ENCODE results near the gene RAB36.

RAB36 gene

GRCh38 chr22:23212061-23213021 is 67.1 kb downstream of the RAB36 start:
- Histone ChIP-seq H3K27ac (replicated peaks; ENCODE audit: low read length) (no peak overlapping the region), H3K14ac (ENCODE audit: low read length) (no peak overlapping the region), H3K23ac (ENCODE audit: low read depth, low read length, poor library complexity) (peak overlapping the region; percentile 22), H3K4ac (ENCODE audit: low read length) (no peak overlapping the region), H2AK5ac (ENCODE audit: low read depth, low read length) (no peak overlapping the region), H3K9me3 (replicated peaks in 1 of 2; ENCODE audit: control insufficient read depth in 2 of 2, insufficient read depth in 1 of 2, low read depth in 1 of 2, low read length in 2 of 2) (no peaks in the 10 kb centered on the region), H3K36me3 (replicated peaks in 1 of 2; ENCODE audit: control insufficient read depth in 2 of 2, insufficient read depth in 2 of 2, low read length in 2 of 2) (peaks cover 5 to 21% of the 10 kb centered on the region in 2 donors), H2BK120ac (ENCODE audit: low read depth, low read length) (no peak overlapping the region), H3K9ac (ENCODE audit: low read depth, low read length, poor library complexity) (no peak overlapping the region), H2BK12ac (ENCODE audit: low read length) (no peak overlapping the region), H3K27me3 (ENCODE audit: control insufficient read depth in 3 of 3, insufficient read depth in 3 of 3, low read depth in 1 of 3, low read length in 3 of 3) (peaks cover 0 to 3% (median 0%) of the 10 kb centered on the region in 3 experiments), H4K8ac (ENCODE audit: low read depth, low read length) (no peak overlapping the region), H3K4me1 (ENCODE audit: control insufficient read depth in 2 of 2, insufficient read depth in 1 of 2, low read depth in 1 of 2, low read length in 2 of 2) (peaks cover 0 to 11% of the 10 kb centered on the region in 2 donors), H2BK5ac (ENCODE audit: low read length) (no peak overlapping the region), H3K79me1 (ENCODE audit: low read depth, low read length) (peaks cover 11% of the 10 kb centered on the region), H3K18ac (ENCODE audit: low read length) (peak overlapping the region; percentile 69), H3K4me3 (ENCODE audit: low read length in 2 of 2) (no peak overlapping the region), H4K91ac (ENCODE audit: low read depth, low read length, poor library complexity) (no peak overlapping the region), H2BK15ac (ENCODE audit: low read length) (no peak overlapping the region), H2AFZ (ENCODE audit: low read length) (no peak overlapping the region), H3K4me2 (ENCODE audit: insufficient read depth, low read length, poor library complexity, severe bottlenecking) (no peak overlapping the region)
- DNase-seq (ENCODE audit: low spot score), result no peak
- no CpG with 5 or more reads among the region's 10 CpGs for WGBS, 2 donors (ENCODE audit: extremely low coverage in 2 of 2, insufficient read length in 2 of 2, insufficient replicate concordance in 1 of 2)

GRCh38 chr22:23213022-23213555 is 67.8 kb downstream of the RAB36 start:
- no peak for DNase-seq (ENCODE audit: low spot score)
- no peak overlapping the region for H2AFZ ChIP-seq (ENCODE audit: low read length)
- WGBS, 2 donors (ENCODE audit: extremely low coverage in 2 of 2, insufficient read length in 2 of 2, insufficient replicate concordance in 1 of 2), result no CpG with 5 or more reads among the region's 13 CpGs
- H3K9ac ChIP-seq (ENCODE audit: low read depth, low read length, poor library complexity), result no peak overlapping the region
- H4K8ac ChIP-seq (ENCODE audit: low read depth, low read length), result no peak overlapping the region
- H2BK12ac ChIP-seq (ENCODE audit: low read length), result no peak overlapping the region
- H3K4me3 ChIP-seq (ENCODE audit: low read length in 2 of 2), result no peak overlapping the region
- peaks cover 2 to 14% of the 10 kb centered on the region in 2 donors for H3K36me3 ChIP-seq (replicated peaks in 1 of 2; ENCODE audit: control insufficient read depth in 2 of 2, insufficient read depth in 2 of 2, low read length in 2 of 2)
- peaks cover 11% of the 10 kb centered on the region for H3K79me1 ChIP-seq (ENCODE audit: low read depth, low read length)
- H3K27ac ChIP-seq (replicated peaks; ENCODE audit: low read length), result no peak overlapping the region
- H3K4ac ChIP-seq (ENCODE audit: low read length), result no peak overlapping the region
- H2BK120ac ChIP-seq (ENCODE audit: low read depth, low read length), result no peak overlapping the region
- no peak overlapping the region for H2AK5ac ChIP-seq (ENCODE audit: low read depth, low read length)
- no peak overlapping the region for H3K4me2 ChIP-seq (ENCODE audit: insufficient read depth, low read length, poor library complexity, severe bottlenecking)
- no peak overlapping the region for H2BK5ac ChIP-seq (ENCODE audit: low read length)
- H3K4me1 ChIP-seq (ENCODE audit: control insufficient read depth in 2 of 2, insufficient read depth in 1 of 2, low read depth in 1 of 2, low read length in 2 of 2), result peaks cover 5 to 9% of the 10 kb centered on the region in 2 donors
- peak overlapping the region; percentile 45 for H3K18ac ChIP-seq (ENCODE audit: low read length)
- H3K14ac ChIP-seq (ENCODE audit: low read length), result no peak overlapping the region
- no peaks in the 10 kb centered on the region for H3K9me3 ChIP-seq (replicated peaks in 1 of 2; ENCODE audit: control insufficient read depth in 2 of 2, insufficient read depth in 1 of 2, low read depth in 1 of 2, low read length in 2 of 2)
- no peaks in the 10 kb centered on the region for H3K27me3 ChIP-seq (ENCODE audit: control insufficient read depth in 3 of 3, insufficient read depth in 3 of 3, low read depth in 1 of 3, low read length in 3 of 3)
- H2BK15ac ChIP-seq (ENCODE audit: low read length), result no peak overlapping the region
- H4K91ac ChIP-seq (ENCODE audit: low read depth, low read length, poor library complexity), result no peak overlapping the region
- H3K23ac ChIP-seq (ENCODE audit: low read depth, low read length, poor library complexity), result peak overlapping the region; percentile 66

GRCh38 chr22:23213581-23214334 is 68.5 kb downstream of the RAB36 start:
- Histone ChIP-seq H3K27me3 (ENCODE audit: control insufficient read depth in 3 of 3, insufficient read depth in 3 of 3, low read depth in 1 of 3, low read length in 3 of 3) (no peaks in the 10 kb centered on the region), H3K36me3 (replicated peaks in 1 of 2; ENCODE audit: control insufficient read depth in 2 of 2, insufficient read depth in 2 of 2, low read length in 2 of 2) (peaks cover 2 to 12% of the 10 kb centered on the region in 2 donors), H2BK15ac (ENCODE audit: low read length) (no peak overlapping the region), H3K4me2 (ENCODE audit: insufficient read depth, low read length, poor library complexity, severe bottlenecking) (no peak overlapping the region), H3K23ac (ENCODE audit: low read depth, low read length, poor library complexity) (no peak overlapping the region), H3K14ac (ENCODE audit: low read length) (no peak overlapping the region), H2BK5ac (ENCODE audit: low read length) (no peak overlapping the region), H3K18ac (ENCODE audit: low read length) (no peak overlapping the region), H3K9ac (ENCODE audit: low read depth, low read length, poor library complexity) (no peak overlapping the region), H2AK5ac (ENCODE audit: low read depth, low read length) (no peak overlapping the region), H3K27ac (replicated peaks; ENCODE audit: low read length) (no peak overlapping the region), H4K91ac (ENCODE audit: low read depth, low read length, poor library complexity) (no peak overlapping the region), H3K79me1 (ENCODE audit: low read depth, low read length) (peaks cover 11% of the 10 kb centered on the region), H3K4me1 (ENCODE audit: control insufficient read depth in 2 of 2, insufficient read depth in 1 of 2, low read depth in 1 of 2, low read length in 2 of 2) (peaks cover 12 to 15% of the 10 kb centered on the region in 2 donors), H2BK120ac (ENCODE audit: low read depth, low read length) (no peak overlapping the region), H3K4ac (ENCODE audit: low read length) (no peak overlapping the region), H2BK12ac (ENCODE audit: low read length) (no peak overlapping the region), H4K8ac (ENCODE audit: low read depth, low read length) (no peak overlapping the region), H3K4me3 (ENCODE audit: low read length in 2 of 2) (no peak overlapping the region), H3K9me3 (replicated peaks in 1 of 2; ENCODE audit: control insufficient read depth in 2 of 2, insufficient read depth in 1 of 2, low read depth in 1 of 2, low read length in 2 of 2) (no peaks in the 10 kb centered on the region), H2AFZ (ENCODE audit: low read length) (no peak overlapping the region)
- WGBS, 2 donors (ENCODE audit: extremely low coverage in 2 of 2, insufficient read length in 2 of 2, insufficient replicate concordance in 1 of 2), result no CpG with 5 or more reads among the region's 11 CpGs
- DNase-seq (ENCODE audit: low spot score), result no peak
